GM12801 (cell line): ENCODE measurements around the gene WSCD2.

Experiments used
- TF ChIP-seq, protein P1 (sequence below): IDR thresholded peaks from one replicate; pipeline ENCODE4 v1.5.1; 2011; ENCODE audit warnings: control low read depth; ENCODE audit not compliant: insufficient read length; ENCODE audit errors: extremely low read depth

Gene WSCD2

DNA sequence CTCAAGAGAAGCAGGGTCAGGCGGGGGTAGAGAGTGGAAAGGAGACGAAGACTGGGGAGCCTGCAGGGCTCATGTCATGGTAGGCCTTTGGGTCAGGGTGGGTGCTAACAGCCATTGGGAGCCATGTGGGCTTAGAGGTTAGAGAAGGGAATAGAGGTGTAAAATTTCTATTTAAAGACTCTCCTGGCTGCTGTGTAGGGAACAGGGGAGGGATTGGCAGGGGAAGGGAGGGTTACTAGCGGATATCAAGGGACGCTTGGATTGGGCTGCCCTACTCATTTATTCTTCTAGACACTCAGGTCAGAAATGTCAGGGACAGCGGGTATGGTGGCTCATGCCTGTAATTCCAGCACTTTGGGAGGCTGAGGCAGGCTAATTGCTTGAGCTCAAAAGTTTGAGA, 18.2 kb downstream of the WSCD2 start:
- TF ChIP-seq, protein P1, sequence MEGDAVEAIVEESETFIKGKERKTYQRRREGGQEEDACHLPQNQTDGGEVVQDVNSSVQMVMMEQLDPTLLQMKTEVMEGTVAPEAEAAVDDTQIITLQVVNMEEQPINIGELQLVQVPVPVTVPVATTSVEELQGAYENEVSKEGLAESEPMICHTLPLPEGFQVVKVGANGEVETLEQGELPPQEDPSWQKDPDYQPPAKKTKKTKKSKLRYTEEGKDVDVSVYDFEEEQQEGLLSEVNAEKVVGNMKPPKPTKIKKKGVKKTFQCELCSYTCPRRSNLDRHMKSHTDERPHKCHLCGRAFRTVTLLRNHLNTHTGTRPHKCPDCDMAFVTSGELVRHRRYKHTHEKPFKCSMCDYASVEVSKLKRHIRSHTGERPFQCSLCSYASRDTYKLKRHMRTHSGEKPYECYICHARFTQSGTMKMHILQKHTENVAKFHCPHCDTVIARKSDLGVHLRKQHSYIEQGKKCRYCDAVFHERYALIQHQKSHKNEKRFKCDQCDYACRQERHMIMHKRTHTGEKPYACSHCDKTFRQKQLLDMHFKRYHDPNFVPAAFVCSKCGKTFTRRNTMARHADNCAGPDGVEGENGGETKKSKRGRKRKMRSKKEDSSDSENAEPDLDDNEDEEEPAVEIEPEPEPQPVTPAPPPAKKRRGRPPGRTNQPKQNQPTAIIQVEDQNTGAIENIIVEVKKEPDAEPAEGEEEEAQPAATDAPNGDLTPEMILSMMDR: no peak

DNA sequence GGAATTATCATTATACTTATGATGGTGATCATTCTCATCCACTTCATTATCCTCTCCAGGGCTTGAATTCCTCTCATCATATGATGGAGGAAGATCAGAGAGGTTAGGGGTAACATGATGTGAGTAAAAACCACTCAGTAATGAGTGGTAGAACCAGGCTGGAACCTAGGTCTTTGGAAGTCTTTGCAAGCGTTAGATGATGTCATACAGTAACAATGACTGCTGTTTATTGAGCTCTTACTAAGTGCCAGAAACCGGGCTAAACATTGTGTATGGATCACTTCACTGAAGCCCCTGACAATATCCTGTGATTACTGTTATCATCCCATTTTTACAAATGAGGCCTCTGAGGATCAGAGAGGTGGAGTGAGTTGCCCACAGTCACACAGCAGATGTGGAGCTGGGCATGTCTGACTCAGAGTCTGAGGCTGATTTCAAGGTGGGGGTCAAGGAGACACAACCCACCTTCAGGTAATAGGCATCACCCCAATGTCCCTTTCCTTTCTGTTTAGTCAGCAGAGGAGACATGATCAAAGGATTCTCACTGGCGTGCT, 19.5 kb downstream of the WSCD2 start:
- TF ChIP-seq, protein P1: no peak

DNA sequence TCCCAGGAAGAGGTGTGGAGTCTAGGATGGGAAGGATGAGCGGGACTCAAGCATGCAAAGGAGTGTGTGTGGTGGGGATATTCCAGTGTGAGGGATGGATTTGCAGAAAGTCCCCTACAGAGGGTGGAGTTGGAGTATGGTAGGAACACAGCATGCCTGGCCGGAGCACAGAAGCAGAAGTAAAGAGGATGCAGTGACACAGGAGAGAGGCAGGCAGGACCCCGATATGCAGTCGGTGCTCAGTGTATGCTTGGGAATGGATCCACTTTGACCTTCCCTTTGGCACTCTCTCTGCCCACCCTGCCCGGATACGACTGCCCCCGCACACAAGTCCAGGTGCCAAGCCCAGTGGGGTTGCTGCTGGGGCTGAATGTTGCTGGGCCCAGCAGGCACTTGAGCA, 21.3 kb downstream of the WSCD2 start:
- TF ChIP-seq, protein P1: no peak

DNA sequence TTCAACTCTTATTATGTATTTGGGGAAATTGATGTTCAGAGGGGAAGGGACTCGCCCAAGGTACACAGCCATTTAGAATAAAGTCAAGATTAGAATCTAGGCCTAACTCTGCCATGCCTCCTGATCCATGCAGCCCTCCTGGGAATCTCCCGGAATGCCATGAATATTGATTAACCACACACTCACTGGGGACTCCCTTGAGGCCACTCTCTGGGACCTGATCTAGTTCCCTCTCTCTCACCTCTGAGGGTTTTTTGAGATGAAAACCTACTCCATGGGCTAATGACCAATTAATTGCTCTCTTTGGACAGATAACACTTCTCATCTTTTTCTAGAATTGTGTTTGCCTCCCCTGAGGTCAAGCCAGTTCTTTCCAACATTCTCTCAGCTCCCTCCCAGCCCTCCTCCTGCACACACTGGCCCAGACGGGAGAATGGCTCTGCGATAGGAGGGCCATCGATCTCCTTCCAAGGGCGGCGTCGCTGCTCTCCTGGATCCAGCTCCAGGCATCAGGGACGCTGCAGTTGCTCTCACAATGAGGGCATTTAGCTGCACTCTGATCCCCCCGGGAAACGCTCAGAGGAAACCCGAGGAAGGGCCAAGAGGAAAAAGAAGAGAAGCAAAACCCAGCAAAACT, 22.6 kb downstream of the WSCD2 start:
- TF ChIP-seq, protein P1: no peak

DNA sequence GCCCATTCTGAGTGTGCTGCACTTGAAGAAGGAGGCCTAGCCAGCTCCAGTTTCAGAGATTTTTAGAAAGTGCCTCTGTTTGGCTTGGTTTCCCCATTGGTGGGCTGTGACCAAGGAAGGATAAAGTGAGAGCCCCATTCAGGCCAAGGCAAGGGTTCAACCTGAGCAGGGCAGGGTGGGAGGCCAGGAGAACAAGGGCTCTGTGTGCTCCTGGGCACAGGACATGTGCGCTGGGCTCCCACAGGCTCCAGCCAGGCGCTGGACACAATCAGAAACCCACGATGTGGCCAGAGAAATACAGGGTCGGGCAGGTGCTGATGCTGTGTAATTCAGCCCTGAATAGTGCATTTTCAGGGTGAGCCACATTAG, 23.1 kb downstream of the WSCD2 start:
- TF ChIP-seq, protein P1: no peak

DNA sequence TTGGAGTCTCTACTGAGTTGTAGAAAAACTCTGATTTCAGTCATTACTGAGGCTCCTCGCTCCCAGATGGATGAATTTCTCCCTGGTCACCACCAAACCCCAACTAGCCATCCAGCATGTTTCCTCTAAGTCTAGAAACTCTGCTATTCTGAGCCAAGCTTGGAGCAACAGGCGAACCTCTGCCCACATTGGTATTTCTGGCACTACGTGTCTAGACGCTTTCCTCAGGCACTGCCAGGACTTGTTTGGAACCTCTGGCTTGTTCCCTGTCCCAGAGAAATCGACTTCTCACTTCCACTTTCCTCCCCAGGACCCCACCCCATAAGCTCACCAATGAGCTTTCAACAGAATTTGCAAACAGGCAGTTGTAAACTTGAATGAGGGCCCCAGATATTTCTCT, 27.6 kb downstream of the WSCD2 start:
- TF ChIP-seq, protein P1: no peak

DNA sequence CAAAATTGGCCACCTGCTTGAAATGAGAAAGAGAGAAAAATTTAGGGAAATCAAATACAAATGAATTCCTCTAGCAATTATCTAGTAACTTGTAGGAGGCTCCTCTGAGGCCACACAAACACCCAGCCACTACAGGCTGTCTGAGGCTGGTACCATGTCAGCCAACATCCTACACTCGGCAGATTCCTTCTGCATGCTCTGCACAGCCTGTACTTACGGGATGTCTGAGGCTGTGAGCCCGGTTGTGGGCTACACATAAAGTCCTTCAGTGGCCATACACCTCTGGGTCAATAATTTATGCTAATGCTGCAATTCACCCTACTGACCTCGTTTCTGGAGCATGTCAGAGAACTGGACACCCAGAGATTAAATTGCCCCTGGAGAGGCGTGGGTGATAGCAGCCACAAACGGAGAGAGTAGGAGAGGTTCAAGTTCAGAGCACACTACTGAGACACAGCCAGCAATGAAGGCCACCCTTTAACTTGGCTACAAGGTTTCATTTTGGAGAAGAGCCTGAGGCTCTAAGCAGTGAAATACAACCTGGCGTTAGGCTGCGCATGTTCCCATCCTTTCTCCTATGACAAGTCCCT, 28.9 kb downstream of the WSCD2 start:
- TF ChIP-seq, protein P1: no peak
